A673 (cell line): Measurements from ENCODE around the gene PDXDC1. TPM values are rescaled to one million over a fixed set of nuclear protein-coding genes. Genes with fewer than 3 reads are reported as not detected.
"Not testable (repeated sequence)": the region's sequence is repeated elsewhere in the genome, so short reads cannot be mapped to it uniquely, and the experiment has no call there.

Experiments
- BruUV-seq: library from RNA; stranded (reverse); fragments of 400-500 nt; replicated peaks from 2 replicates; lab custom pipeline; 2021; lab: Mats Ljungman, UMichigan
- CTCF ChIA-PET: fragments of 300-600 bp; sonication (Branson Sonifier 250); formaldehyde crosslinking; loops from one replicate; lab custom pipeline; 2022; ENCODE audit warnings: antibody characterized with exemption; lab: Charles Lee
- POLR2A ChIA-PET: fragments of 300-600 bp; sonication (Branson Sonifier 250); formaldehyde crosslinking; loops from one replicate; lab custom pipeline; 2022; ENCODE audit warnings: antibody characterized with exemption; ENCODE audit not compliant: low non-redundant PET; lab: Charles Lee
- DNase-seq: peaks from one replicate; pipeline ENCODE4 v3.0.0-alpha.2; 2015; ENCODE audit warnings: low spot score
- H3K27ac ChIP-seq: fragments of 200-600 bp; sonication (generic); 2 replicates; pipeline ENCODE4 v1.5.1; 2016; ENCODE audit warnings: mixed run types, low read depth, mild to moderate bottlenecking, mixed read lengths, antibody characterized with exemption, low read length; ENCODE audit not compliant: poor library complexity, severe bottlenecking
- H3K27me3 ChIP-seq: fragments of 200-600 bp; sonication (generic); replicated peaks from 2 replicates; pipeline ENCODE4 v1.6.1; 2017; ENCODE audit warnings: mixed run types, low read depth, mild to moderate bottlenecking, mixed read lengths, antibody characterized with exemption, low read length; ENCODE audit not compliant: insufficient read depth, poor library complexity
- H3K36me3 ChIP-seq: fragments of 200-600 bp; sonication (generic); 2 replicates; pipeline ENCODE4 v1.6.1; 2016; ENCODE audit warnings: mixed run types, mild to moderate bottlenecking, mixed read lengths, antibody characterized with exemption, low read length; ENCODE audit not compliant: insufficient read depth, poor library complexity, severe bottlenecking
- H3K4me1 ChIP-seq: fragments of 200-600 bp; sonication (generic); 2 replicates; pipeline ENCODE4 v1.6.1; 2017; ENCODE audit warnings: mixed run types, mild to moderate bottlenecking, mixed read lengths, antibody characterized with exemption, low read length; ENCODE audit not compliant: insufficient read depth, poor library complexity, severe bottlenecking
- H3K4me3 ChIP-seq: fragments of 200-600 bp; sonication (generic); 2 replicates; pipeline ENCODE4 v1.5.1; 2016; ENCODE audit warnings: low read depth, mixed run types, mild to moderate bottlenecking, mixed read lengths, low read length; ENCODE audit not compliant: poor library complexity, severe bottlenecking
- H3K9me3 ChIP-seq: fragments of 200-600 bp; sonication (generic); 2 replicates; pipeline ENCODE4 v1.6.1; 2016; ENCODE audit warnings: mixed run types, low read depth, mild to moderate bottlenecking, mixed read lengths, antibody characterized with exemption, low read length; ENCODE audit not compliant: poor library complexity, severe bottlenecking
- intact Hi-C: fragments of 100-400 bp; cut with micrococcal nuclease; formaldehyde crosslinking; loops from one replicate; pipeline ENCODE4 v1.10.0; 2022; ENCODE audit not compliant: unreplicated experiment
- total RNA-seq: library from RNA; stranded (reverse); gene quantifications from 2 replicates; pipeline ENCODE4 v1.2.3, GENCODE V29; 2021

PDXDC1 gene
- total RNA-seq, 1 experiment from 2014 or later = 103 TPM

- H3K27ac ChIP-seq, H3K27me3 ChIP-seq, intact Hi-C loops, POLR2A ChIA-PET, H3K4me1 ChIP-seq, CTCF ChIA-PET, DNase-seq, H3K9me3 ChIP-seq, H3K4me3 ChIP-seq: not testable (repeated sequence)
- BruUV-seq = TSS peak; percentile 9
- peaks cover 13% of the 10 kb centered on the region for H3K36me3 ChIP-seq
These were observed 25.0 kb downstream of the PDXDC1 start for GRCh38 chr16:14999845-15000244.

GRCh38 chr16:15002448-15002847 is 27.6 kb downstream of the PDXDC1 start:
- H3K27me3 ChIP-seq, DNase-seq, H3K4me1 ChIP-seq, CTCF ChIA-PET, H3K27ac ChIP-seq, POLR2A ChIA-PET, H3K9me3 ChIP-seq, intact Hi-C loops, BruUV-seq, H3K4me3 ChIP-seq: not testable (repeated sequence)
- peaks cover 13% of the 10 kb centered on the region for H3K36me3 ChIP-seq

GRCh38 chr16:15005357-15006132 is 30.7 kb downstream of the PDXDC1 start:
- CTCF ChIA-PET, BruUV-seq, DNase-seq, H3K27ac ChIP-seq, H3K4me3 ChIP-seq, H3K27me3 ChIP-seq, intact Hi-C loops, H3K4me1 ChIP-seq, H3K9me3 ChIP-seq, POLR2A ChIA-PET: not testable (repeated sequence)
- H3K36me3 ChIP-seq = peaks cover 18% of the 10 kb centered on the region

GRCh38 chr16:15008647-15009046 is 33.8 kb downstream of the PDXDC1 start:
- DNase-seq, BruUV-seq, H3K27me3 ChIP-seq, CTCF ChIA-PET, H3K4me3 ChIP-seq, H3K9me3 ChIP-seq, POLR2A ChIA-PET, intact Hi-C loops, H3K4me1 ChIP-seq: not testable (repeated sequence)
- Histone ChIP-seq H3K36me3 (peaks cover 18% of the 10 kb centered on the region), H3K27ac (peak overlapping the region; percentile 13)

GRCh38 chr16:15012941-15013340 is 38.1 kb downstream of the PDXDC1 start:
- DNase-seq, BruUV-seq, CTCF ChIA-PET, intact Hi-C loops, H3K27me3 ChIP-seq, H3K9me3 ChIP-seq, H3K4me3 ChIP-seq, POLR2A ChIA-PET: not testable (repeated sequence)
- peaks cover 37% of the 10 kb centered on the region for H3K4me1 ChIP-seq
- peak overlapping the region; percentile 25 for H3K27ac ChIP-seq
- H3K36me3 ChIP-seq = peaks cover 31% of the 10 kb centered on the region

GRCh38 chr16:15015671-15016070 is 40.8 kb downstream of the PDXDC1 start:
- CTCF ChIA-PET, intact Hi-C loops, H3K27me3 ChIP-seq, DNase-seq, BruUV-seq, H3K9me3 ChIP-seq, H3K4me3 ChIP-seq, POLR2A ChIA-PET: not testable (repeated sequence)
- Histone ChIP-seq H3K27ac (peak overlapping the region; percentile 98), H3K36me3 (peaks cover 29% of the 10 kb centered on the region), H3K4me1 (peaks cover 32% of the 10 kb centered on the region)

GRCh38 chr16:15016354-15016753 is 41.5 kb downstream of the PDXDC1 start:
- intact Hi-C loops, H3K4me3 ChIP-seq, H3K27me3 ChIP-seq, CTCF ChIA-PET, H3K9me3 ChIP-seq, BruUV-seq, DNase-seq, POLR2A ChIA-PET: not testable (repeated sequence)
- Histone ChIP-seq H3K36me3 (peaks cover 33% of the 10 kb centered on the region), H3K27ac (peak overlapping the region; percentile 98), H3K4me1 (peaks cover 32% of the 10 kb centered on the region)
